ENCODE data around the gene RPS27L. TPM values are rescaled to one million over a fixed set of nuclear protein-coding genes. Genes with fewer than 3 reads are reported as not detected.
"Not testable (repeated sequence)": the region's sequence is repeated elsewhere in the genome, so short reads cannot be mapped to it uniquely, and the experiment has no call there.

Gene RPS27L
- polyA plus RNA-seq, 3 donors = 80.5 to 91.9 (median 82.9) TPM

DNA sequence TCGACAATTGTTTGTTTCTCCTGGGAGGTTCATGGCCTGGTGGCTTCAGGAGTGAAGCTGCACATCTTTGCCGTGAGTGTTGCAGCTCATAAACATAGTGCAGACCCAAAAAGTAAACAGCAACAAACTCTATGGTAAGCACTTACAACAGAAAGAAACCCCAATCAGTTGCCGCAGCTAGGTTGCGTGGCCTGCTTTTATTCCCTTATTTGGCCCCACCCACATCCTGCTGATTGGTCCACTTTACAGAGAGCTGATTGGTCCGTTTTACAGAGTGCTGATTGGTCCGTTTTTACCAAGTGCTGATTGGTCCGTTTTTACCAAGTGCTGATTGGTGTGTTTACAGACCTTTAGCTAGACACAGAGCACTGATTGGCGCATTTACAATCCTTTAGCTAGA is 51.9 kb downstream of the RPS27L start:
- not testable (repeated sequence) for DNase-seq

DNA sequence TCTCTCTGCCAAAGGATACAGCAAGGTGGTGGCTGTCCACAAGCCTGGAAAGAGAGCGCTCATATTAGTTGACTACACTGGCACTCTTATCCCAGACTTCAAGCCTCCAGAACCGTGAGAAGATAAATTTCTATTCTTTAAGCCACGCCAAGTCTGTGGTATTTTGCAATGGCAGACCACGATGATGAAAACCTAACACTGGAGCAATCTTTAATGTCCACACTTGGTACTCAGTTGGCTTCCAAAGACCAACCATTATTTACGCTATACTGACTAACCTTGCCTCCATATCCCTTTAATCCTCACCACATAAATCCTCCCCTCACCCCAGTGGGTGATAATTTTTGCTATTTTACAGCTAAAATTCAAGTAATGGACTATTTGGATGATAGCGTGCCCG is 52.5 kb downstream of the RPS27L start:
- DNase-seq = no peak

DNA sequence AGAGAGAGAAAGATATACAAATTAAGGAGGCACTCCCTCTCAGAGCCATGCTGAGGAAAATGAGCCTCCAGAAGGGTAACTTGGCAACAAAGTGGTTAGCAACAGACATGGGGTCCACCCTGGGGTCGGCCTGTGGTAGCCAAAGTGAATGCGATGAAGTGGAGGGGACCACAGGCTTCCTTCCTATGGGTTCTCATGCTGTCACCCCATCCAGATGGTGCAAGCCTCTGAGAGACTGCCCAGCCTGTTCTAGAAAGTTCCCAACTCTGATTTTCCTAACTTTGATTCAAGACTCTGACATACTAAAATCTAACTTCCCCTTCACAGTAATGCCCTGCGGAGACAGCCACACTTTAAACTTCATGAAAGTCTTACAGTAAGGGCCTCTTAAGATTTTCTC is 53.9 kb downstream of the RPS27L start:
- no peak for DNase-seq

DNA sequence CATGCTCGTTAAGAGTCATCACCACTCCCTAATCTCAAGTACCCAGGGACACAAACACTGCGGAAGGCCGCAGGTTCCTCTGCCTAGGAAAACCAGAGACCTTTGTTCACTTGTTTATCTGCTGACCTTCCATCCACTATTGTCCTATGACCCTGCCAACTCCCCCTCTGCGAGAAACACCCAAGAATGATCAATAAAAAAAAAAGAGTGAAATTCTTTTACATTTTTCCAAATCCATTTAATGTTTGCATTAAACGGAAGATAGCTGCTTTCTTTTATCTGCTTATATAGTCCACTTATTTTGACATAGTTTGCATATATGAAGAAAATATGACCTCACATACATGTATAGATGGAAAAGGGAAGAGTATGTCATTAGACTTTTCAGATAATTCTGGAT is 57.7 kb downstream of the RPS27L start:
- DNase-seq = not testable (repeated sequence)

DNA sequence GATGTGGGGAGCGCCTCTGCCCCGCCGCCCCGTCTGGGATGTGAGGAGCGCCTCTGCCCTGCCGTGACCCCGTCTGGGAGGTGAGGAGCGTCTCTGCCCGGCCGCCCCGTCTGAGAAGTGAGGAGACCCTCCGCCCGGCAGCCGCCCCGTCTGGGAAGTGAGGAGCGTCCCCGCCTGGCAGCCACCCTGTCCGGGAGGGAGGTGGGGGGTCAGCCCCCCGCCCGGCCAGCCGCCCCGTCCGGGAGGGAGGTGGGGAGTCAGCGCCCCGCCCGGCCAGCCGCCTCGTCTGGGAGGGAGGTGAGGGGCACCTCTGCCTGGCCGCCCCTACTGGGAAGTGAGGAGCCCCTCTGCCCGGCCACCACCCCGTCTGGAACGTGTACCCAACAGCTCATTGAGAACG is 58.4 kb downstream of the RPS27L start:
- DNase-seq = not testable (repeated sequence)

Other genes with a start within 250 kb of the RPS27L start
- 100 to 1,000 TPM; 455 to 624 (median 559) TPM for gene TPM1, start 114.7 kb downstream of the RPS27L start, polyA plus RNA-seq (ENCODE audit: insufficient read length in 3 of 3)
- gene LACTB, start 35.6 kb downstream of the RPS27L start, polyA plus RNA-seq (ENCODE audit: insufficient read length in 3 of 3) = 10 to 100 TPM; 17.0 to 19.3 (median 18.1) TPM
- 10 to 100 TPM; 24.8 to 31.6 (median 29.3) TPM for gene RAB8B, start 32.1 kb upstream of the RPS27L start, polyA plus RNA-seq (ENCODE audit: insufficient read length in 3 of 3)
- gene APH1B, start 120.1 kb upstream of the RPS27L start, polyA plus RNA-seq (ENCODE audit: insufficient read length in 3 of 3) = 10 to 100 TPM; 15.7 to 19.9 (median 17.6) TPM
- gene CA12, start 224.4 kb upstream of the RPS27L start, polyA plus RNA-seq (ENCODE audit: insufficient read length in 3 of 3) = 100 to 1,000 TPM in 2 of 3 donors, 10 to 100 TPM in 1; 92.1 to 128 (median 123) TPM

All from renal pelvis (tissue), 4 donors.